Panc1 (cell line): ENCODE results near the gene AP2B1. TPM values are rescaled to one million over a fixed set of nuclear protein-coding genes. Genes with fewer than 3 reads are reported as not detected.

Experiments
- ATAC-seq: fragments of 200-7000 bp; cut with Tn5 transposase; 2 replicates; pipeline ENCODE4 v1.9.1; 2020; ENCODE audit warnings: mild to moderate bottlenecking, moderate library complexity
- BruUV-seq: library from RNA; stranded (reverse); fragments of 400-500 nt; replicated peaks from 2 replicates; lab custom pipeline; 2021; lab: Mats Ljungman, UMichigan
- CTCF ChIA-PET: fragments of 300-600 bp; sonication (Branson Sonifier 250); formaldehyde crosslinking; loops from one replicate; lab custom pipeline; 2022; ENCODE audit warnings: antibody characterized with exemption; lab: Charles Lee
- POLR2A ChIA-PET: fragments of 300-600 bp; sonication (Branson Sonifier 250); formaldehyde crosslinking; loops from one replicate; lab custom pipeline; 2022; ENCODE audit warnings: antibody characterized with exemption; lab: Charles Lee
- DNase-seq: peaks from one replicate; pipeline ENCODE4 v3.0.0-alpha.2; 2010; ENCODE audit warnings: low read depth, low spot score
- H3K27ac ChIP-seq: 2 replicates; pipeline ENCODE4 v1.5.1; 2011; ENCODE audit warnings: mild to moderate bottlenecking, low read length, inconsistent platforms
- H3K27me3 ChIP-seq: fragments of 200-500 bp; sonication (Bioruptor generic); 2 replicates; pipeline ENCODE4 v1.6.0; 2014; ENCODE audit warnings: low read length, inconsistent platforms; ENCODE audit not compliant: control insufficient read depth, insufficient read depth
- H3K36me3 ChIP-seq: fragments of 200-500 bp; sonication (Bioruptor generic); 2 replicates; pipeline ENCODE4 v1.5.1; 2014; ENCODE audit warnings: inconsistent platforms, mild to moderate bottlenecking, low read length, moderate library complexity; ENCODE audit not compliant: control insufficient read depth, insufficient read depth
- H3K4me1 ChIP-seq: 2 replicates; pipeline ENCODE4 v1.5.1; 2011; ENCODE audit warnings: inconsistent platforms, mild to moderate bottlenecking, low read length, moderate library complexity; ENCODE audit not compliant: control insufficient read depth, insufficient read depth
- H3K4me3 ChIP-seq, 2 experiments: 2 replicates each; pipeline ENCODE4 v1.5.1; 2011 to 2012; ENCODE audit warnings: low read depth in 2 of 2, low read length in 2 of 2, mild to moderate bottlenecking in 2 of 2, inconsistent platforms in 1 of 2, moderate library complexity in 1 of 2
- H3K9me3 ChIP-seq: fragments of 200-500 bp; sonication (Bioruptor generic); 2 replicates; pipeline ENCODE4 v1.5.1; 2014; ENCODE audit warnings: low read depth, mild to moderate bottlenecking, inconsistent platforms, low read length, moderate library complexity; ENCODE audit not compliant: control insufficient read depth, insufficient read depth
- POLR2AphosphoS5 ChIP-seq: IDR thresholded peaks from 2 replicates; pipeline ENCODE4 v1.6.1; 2012; ENCODE audit warnings: mild to moderate bottlenecking, low read depth, low read length, moderate library complexity
- SIN3A ChIP-seq: IDR thresholded peaks from 2 replicates; pipeline ENCODE4 v1.6.1; 2012; ENCODE audit warnings: low read depth, mild to moderate bottlenecking, low read length, moderate library complexity, borderline replicate concordance; ENCODE audit not compliant: insufficient read depth
- TCF7L2 ChIP-seq: IDR thresholded peaks from 2 replicates; pipeline ENCODE4 v1.6.1; 2011; ENCODE audit warnings: mild to moderate bottlenecking, low read depth, low read length, inconsistent platforms
- in situ Hi-C: cut with HindIII; loops from 2 replicates; pipeline ENCODE4 v1.10.0; 2016; ENCODE audit warnings: low sequenced_read_pairs, low pct_unique_long_range_greater_than_20kb
- intact Hi-C: fragments of 100-400 bp; cut with micrococcal nuclease; formaldehyde crosslinking; loops from one replicate; pipeline ENCODE4 v1.10.0; 2022; ENCODE audit not compliant: unreplicated experiment
- total RNA-seq: library from RNA; stranded (reverse); gene quantifications from one replicate; pipeline ENCODE4 v1.2.1, GENCODE V29; 2021; ENCODE audit not compliant: unreplicated experiment
- TF ChIP-seq, protein P1 (sequence below): fragments of 450-650 bp; IDR thresholded peaks from 2 replicates; pipeline ENCODE4 v1.5.1; 2017; ENCODE audit warnings: mild to moderate bottlenecking
- TF ChIP-seq, protein P2 (sequence below), 2 experiments: IDR thresholded peaks; 2 replicates each; pipeline ENCODE4 v1.6.1; 2011 to 2012; ENCODE audit warnings: low read depth in 2 of 2, control low read depth in 1 of 2, low read length in 1 of 2, mild to moderate bottlenecking in 1 of 2, moderate library complexity in 1 of 2; ENCODE audit not compliant: insufficient read depth in 1 of 2

The AP2B1 gene
- total RNA-seq, 1 experiment from 2014 or later, result 446 TPM

GRCh38 chr17:35641032-35641431 is 53.9 kb downstream of the AP2B1 start:
- H3K4me3 ChIP-seq, result no peak overlapping the region
- intact Hi-C loops, result no loop called here
- in situ Hi-C loops, result no loop called here
- ChIA-PET CTCF (no interaction called here), POLR2A (no interaction called here)
- no peaks in the 10 kb centered on the region for H3K27me3 ChIP-seq
- peaks cover 48% of the 10 kb centered on the region for H3K36me3 ChIP-seq
- no peaks in the 10 kb centered on the region for H3K9me3 ChIP-seq
- H3K27ac ChIP-seq, result no peak overlapping the region
- H3K4me1 ChIP-seq, result no peaks in the 10 kb centered on the region
- BruUV-seq, result no TSS peak
- no peak for DNase-seq
- TF ChIP-seq POLR2AphosphoS5 (no peak), SIN3A (no peak), TCF7L2 (no peak)
- TF ChIP-seq, protein P1, sequence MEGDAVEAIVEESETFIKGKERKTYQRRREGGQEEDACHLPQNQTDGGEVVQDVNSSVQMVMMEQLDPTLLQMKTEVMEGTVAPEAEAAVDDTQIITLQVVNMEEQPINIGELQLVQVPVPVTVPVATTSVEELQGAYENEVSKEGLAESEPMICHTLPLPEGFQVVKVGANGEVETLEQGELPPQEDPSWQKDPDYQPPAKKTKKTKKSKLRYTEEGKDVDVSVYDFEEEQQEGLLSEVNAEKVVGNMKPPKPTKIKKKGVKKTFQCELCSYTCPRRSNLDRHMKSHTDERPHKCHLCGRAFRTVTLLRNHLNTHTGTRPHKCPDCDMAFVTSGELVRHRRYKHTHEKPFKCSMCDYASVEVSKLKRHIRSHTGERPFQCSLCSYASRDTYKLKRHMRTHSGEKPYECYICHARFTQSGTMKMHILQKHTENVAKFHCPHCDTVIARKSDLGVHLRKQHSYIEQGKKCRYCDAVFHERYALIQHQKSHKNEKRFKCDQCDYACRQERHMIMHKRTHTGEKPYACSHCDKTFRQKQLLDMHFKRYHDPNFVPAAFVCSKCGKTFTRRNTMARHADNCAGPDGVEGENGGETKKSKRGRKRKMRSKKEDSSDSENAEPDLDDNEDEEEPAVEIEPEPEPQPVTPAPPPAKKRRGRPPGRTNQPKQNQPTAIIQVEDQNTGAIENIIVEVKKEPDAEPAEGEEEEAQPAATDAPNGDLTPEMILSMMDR, result no peak
- TF ChIP-seq, protein P2, sequence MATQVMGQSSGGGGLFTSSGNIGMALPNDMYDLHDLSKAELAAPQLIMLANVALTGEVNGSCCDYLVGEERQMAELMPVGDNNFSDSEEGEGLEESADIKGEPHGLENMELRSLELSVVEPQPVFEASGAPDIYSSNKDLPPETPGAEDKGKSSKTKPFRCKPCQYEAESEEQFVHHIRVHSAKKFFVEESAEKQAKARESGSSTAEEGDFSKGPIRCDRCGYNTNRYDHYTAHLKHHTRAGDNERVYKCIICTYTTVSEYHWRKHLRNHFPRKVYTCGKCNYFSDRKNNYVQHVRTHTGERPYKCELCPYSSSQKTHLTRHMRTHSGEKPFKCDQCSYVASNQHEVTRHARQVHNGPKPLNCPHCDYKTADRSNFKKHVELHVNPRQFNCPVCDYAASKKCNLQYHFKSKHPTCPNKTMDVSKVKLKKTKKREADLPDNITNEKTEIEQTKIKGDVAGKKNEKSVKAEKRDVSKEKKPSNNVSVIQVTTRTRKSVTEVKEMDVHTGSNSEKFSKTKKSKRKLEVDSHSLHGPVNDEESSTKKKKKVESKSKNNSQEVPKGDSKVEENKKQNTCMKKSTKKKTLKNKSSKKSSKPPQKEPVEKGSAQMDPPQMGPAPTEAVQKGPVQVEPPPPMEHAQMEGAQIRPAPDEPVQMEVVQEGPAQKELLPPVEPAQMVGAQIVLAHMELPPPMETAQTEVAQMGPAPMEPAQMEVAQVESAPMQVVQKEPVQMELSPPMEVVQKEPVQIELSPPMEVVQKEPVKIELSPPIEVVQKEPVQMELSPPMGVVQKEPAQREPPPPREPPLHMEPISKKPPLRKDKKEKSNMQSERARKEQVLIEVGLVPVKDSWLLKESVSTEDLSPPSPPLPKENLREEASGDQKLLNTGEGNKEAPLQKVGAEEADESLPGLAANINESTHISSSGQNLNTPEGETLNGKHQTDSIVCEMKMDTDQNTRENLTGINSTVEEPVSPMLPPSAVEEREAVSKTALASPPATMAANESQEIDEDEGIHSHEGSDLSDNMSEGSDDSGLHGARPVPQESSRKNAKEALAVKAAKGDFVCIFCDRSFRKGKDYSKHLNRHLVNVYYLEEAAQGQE (IDR thresholded peaks at IDR 0.05; ENCODE audit: insufficient read depth in 1 of 2, low read depth in 2 of 2, low read length in 1 of 2), result no peak
- ATAC-seq, result no peak

DNA sequence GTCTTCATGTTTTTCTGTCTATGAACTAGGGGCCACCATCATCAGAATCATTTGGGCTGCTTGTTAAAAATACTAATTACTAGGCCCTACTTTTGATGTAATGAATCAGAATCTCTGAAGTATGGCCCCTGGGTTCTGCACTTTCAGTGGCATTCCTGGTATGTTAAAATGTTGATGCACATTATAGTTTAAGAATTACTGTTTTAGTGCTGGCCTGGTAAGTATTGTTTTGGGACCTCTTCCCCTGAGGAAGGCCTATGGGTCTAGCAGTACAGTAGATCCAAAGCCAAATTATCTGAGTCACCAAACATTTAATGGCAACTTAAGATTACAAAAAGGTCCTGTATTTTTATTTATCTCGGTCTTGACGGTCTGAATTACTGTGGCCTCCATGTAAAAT is 58.8 kb downstream of the AP2B1 start:
- Histone ChIP-seq H3K4me1 (no peaks in the 10 kb centered on the region), H3K27me3 (no peaks in the 10 kb centered on the region), H3K4me3 (no peak overlapping the region), H3K27ac (no peak overlapping the region), H3K36me3 (peaks cover 42% of the 10 kb centered on the region), H3K9me3 (no peaks in the 10 kb centered on the region)
- in situ Hi-C loops (no loop called here), intact Hi-C loops (no loop called here)
- ATAC-seq (no peak), DNase-seq (no peak)
- BruUV-seq, result no TSS peak
- TF ChIP-seq SIN3A (no peak), POLR2AphosphoS5 (no peak), TCF7L2 (no peak)
- TF ChIP-seq, protein P2 (IDR thresholded peaks at IDR 0.05; ENCODE audit: insufficient read depth in 1 of 2, low read depth in 2 of 2, low read length in 1 of 2), result no peak
- ChIA-PET POLR2A (no interaction called here), CTCF (no interaction called here)
